PFSK-1 (cell line): ENCODE data around the gene RNF14.

Experiments used
- POLR2AphosphoS5 ChIP-seq: IDR thresholded peaks from 2 replicates; pipeline ENCODE4 v1.6.1; 2012; ENCODE audit warnings: low read depth, mild to moderate bottlenecking, control low read depth, low read length, moderate library complexity
- SIN3A ChIP-seq: IDR thresholded peaks from 2 replicates; pipeline ENCODE4 v1.6.1; 2012; ENCODE audit warnings: mild to moderate bottlenecking, low read length, moderate library complexity, borderline replicate concordance; ENCODE audit not compliant: insufficient read depth
- TAF1 ChIP-seq: IDR thresholded peaks from 2 replicates; pipeline ENCODE4 v1.6.1; 2012; ENCODE audit warnings: low read length, control low read depth, borderline replicate concordance; ENCODE audit not compliant: insufficient read depth
- TF ChIP-seq, protein P1 (sequence below), 2 experiments: IDR thresholded peaks; 2 replicates each; pipeline versions ENCODE4 v1.6.1 to v1.8.0; 2011 to 2012; ENCODE audit warnings: low read depth in 2 of 2, low read length in 2 of 2, control low read depth in 1 of 2, inconsistent platforms in 1 of 2, mild to moderate bottlenecking in 1 of 2, moderate library complexity in 1 of 2; ENCODE audit not compliant: insufficient read depth in 1 of 2

DNA sequence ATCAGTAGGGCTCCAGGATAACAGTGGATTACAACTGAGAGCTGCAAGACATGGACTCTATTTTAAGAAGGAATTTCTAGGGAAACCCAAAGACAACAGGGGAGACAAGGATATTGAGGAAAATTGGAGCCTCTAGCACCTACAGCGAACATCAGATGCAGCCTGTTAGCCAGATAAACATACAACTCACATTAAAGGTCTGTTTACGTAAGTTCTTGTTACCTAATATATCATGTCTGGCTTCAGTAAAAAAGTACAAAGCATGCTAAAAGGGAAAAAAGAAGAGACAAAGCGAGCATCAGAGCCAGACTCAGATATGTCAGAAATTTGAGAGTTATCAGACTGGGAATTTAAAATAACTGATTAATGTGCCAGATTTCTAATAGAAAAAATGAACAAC is 26.8 kb downstream of the RNF14 start:
- TF ChIP-seq, protein P1, sequence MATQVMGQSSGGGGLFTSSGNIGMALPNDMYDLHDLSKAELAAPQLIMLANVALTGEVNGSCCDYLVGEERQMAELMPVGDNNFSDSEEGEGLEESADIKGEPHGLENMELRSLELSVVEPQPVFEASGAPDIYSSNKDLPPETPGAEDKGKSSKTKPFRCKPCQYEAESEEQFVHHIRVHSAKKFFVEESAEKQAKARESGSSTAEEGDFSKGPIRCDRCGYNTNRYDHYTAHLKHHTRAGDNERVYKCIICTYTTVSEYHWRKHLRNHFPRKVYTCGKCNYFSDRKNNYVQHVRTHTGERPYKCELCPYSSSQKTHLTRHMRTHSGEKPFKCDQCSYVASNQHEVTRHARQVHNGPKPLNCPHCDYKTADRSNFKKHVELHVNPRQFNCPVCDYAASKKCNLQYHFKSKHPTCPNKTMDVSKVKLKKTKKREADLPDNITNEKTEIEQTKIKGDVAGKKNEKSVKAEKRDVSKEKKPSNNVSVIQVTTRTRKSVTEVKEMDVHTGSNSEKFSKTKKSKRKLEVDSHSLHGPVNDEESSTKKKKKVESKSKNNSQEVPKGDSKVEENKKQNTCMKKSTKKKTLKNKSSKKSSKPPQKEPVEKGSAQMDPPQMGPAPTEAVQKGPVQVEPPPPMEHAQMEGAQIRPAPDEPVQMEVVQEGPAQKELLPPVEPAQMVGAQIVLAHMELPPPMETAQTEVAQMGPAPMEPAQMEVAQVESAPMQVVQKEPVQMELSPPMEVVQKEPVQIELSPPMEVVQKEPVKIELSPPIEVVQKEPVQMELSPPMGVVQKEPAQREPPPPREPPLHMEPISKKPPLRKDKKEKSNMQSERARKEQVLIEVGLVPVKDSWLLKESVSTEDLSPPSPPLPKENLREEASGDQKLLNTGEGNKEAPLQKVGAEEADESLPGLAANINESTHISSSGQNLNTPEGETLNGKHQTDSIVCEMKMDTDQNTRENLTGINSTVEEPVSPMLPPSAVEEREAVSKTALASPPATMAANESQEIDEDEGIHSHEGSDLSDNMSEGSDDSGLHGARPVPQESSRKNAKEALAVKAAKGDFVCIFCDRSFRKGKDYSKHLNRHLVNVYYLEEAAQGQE (IDR thresholded peaks at IDR 0.05; ENCODE audit: insufficient read depth in 1 of 2, low read depth in 2 of 2, low read length in 2 of 2), result no peak
- TF ChIP-seq TAF1, result no peak
- TF ChIP-seq POLR2AphosphoS5, result no peak
- TF ChIP-seq SIN3A, result no peak
